GM10248 (cell line): ENCODE measurements around the gene GRAMD2B.
"Not testable (repeated sequence)": the region's sequence is repeated elsewhere in the genome, so short reads cannot be mapped to it uniquely, and the experiment has no call there.

Experiments
- CTCF ChIA-PET: fragments of 300-600 bp; sonication (Branson Sonifier 250); formaldehyde crosslinking; extraction: SDS; loops from one replicate; lab custom pipeline; 2021; ENCODE audit warnings: antibody characterized with exemption; lab: Yijun Ruan, JAX
- POLR2A ChIA-PET: fragments of 350-650 bp; sonication (Branson Sonifier 250); formaldehyde crosslinking; extraction: SDS; loops from one replicate; lab custom pipeline; 2020; ENCODE audit warnings: antibody characterized with exemption; lab: Yijun Ruan, JAX
- DNase-seq: peaks from one replicate; pipeline ENCODE4 v3.0.0; 2012; ENCODE audit errors: extremely low spot score
- TF ChIP-seq, protein P1 (sequence below): IDR thresholded peaks from 2 replicates; pipeline ENCODE4 v1.5.1; 2012; ENCODE audit warnings: mild to moderate bottlenecking, low read depth; ENCODE audit errors: extremely low read depth, missing control alignments, control extremely low read depth

GRAMD2B gene

DNA sequence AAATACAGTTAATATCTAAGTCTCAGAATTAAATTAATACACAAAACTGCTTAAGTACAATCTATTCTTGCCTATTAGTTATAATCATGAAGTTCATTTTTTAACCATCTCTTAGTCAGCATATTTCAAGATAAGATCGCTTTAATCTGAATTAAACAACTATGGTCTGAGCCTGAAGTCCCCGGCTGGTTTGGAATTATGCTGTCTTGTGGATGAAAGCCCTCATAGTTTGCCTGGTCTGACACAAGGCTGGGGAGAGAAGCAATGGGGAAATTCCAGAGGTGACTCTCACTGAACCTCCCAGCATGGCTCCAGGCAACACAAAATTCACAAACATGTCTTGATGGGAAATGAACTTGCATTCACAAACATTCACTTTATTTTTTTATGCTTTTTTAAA lies 28.0 kb upstream of the GRAMD2B start:
- POLR2A ChIA-PET = no interaction called here
- CTCF ChIA-PET = no interaction called here
- TF ChIP-seq, protein P1, sequence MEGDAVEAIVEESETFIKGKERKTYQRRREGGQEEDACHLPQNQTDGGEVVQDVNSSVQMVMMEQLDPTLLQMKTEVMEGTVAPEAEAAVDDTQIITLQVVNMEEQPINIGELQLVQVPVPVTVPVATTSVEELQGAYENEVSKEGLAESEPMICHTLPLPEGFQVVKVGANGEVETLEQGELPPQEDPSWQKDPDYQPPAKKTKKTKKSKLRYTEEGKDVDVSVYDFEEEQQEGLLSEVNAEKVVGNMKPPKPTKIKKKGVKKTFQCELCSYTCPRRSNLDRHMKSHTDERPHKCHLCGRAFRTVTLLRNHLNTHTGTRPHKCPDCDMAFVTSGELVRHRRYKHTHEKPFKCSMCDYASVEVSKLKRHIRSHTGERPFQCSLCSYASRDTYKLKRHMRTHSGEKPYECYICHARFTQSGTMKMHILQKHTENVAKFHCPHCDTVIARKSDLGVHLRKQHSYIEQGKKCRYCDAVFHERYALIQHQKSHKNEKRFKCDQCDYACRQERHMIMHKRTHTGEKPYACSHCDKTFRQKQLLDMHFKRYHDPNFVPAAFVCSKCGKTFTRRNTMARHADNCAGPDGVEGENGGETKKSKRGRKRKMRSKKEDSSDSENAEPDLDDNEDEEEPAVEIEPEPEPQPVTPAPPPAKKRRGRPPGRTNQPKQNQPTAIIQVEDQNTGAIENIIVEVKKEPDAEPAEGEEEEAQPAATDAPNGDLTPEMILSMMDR = no peak
- DNase-seq = no peak

DNA sequence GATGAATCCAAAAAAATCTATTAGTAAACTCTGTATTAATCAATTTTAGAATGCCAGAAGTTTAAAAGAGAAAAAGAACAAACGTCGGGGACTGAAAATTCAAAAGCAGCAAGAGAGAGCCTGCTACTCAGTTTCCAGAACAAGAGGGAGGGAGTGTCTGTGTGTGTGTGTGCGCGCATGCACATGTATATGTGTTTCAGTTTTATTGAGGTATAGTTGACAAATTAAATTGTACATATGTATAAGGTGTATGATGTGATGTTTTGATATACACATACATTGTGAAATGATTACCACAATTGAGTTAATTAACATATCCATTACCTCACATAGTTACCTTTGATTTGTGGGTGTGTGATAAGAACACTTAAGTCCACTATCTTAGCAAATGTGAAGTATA lies 27.6 kb upstream of the GRAMD2B start:
- no peak for DNase-seq
- POLR2A ChIA-PET = no interaction called here
- CTCF ChIA-PET = no interaction called here
- TF ChIP-seq, protein P1 = no peak

DNA sequence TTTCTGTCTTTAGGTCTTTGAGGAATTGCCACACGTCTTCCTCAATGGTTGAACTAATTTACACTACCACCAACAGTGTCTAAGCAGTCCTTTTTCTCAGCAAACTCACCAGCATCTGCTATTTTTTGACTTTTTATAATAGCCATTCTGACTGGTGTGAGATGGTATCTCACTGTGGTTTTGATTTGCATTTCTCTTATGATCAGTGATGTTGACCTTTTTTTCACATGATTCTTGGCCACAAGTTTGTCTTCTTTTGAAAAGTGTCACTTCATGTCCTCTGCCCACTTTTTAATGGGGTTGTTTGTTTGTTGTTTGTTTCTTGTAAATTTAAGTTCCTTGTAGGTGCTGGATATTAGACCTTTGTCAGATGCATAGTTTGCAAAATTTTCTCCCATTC lies 26.5 kb upstream of the GRAMD2B start:
- DNase-seq, POLR2A ChIA-PET: not testable (repeated sequence)
- CTCF ChIA-PET = interaction anchor here (1.1 kb wide), 1 partner anchor 15 kb away, joined by 3 read pairs; no protein-coding TSS in a partner anchor

DNA sequence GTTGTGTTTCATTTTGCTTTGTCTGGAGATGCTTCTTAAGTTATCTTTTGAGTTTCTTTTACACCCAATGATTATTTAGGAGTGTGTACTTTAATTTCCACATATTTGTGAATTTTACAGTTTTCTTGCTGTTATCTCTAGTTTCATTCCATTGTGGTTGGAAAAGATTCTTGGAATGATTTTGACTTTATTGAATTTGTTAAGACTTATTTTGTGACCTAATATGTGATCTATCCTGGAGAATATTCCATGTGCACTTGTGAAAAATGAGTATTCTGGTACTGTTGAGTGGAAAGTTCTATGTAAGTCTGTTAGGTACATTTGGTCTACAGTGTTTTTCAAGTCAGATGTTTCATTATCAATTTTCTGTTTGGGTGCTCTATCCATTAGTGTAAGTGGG lies 24.4 kb upstream of the GRAMD2B start:
- POLR2A ChIA-PET = no interaction called here
- TF ChIP-seq, protein P1 = no peak
- DNase-seq = no peak
- CTCF ChIA-PET = no interaction called here

DNA sequence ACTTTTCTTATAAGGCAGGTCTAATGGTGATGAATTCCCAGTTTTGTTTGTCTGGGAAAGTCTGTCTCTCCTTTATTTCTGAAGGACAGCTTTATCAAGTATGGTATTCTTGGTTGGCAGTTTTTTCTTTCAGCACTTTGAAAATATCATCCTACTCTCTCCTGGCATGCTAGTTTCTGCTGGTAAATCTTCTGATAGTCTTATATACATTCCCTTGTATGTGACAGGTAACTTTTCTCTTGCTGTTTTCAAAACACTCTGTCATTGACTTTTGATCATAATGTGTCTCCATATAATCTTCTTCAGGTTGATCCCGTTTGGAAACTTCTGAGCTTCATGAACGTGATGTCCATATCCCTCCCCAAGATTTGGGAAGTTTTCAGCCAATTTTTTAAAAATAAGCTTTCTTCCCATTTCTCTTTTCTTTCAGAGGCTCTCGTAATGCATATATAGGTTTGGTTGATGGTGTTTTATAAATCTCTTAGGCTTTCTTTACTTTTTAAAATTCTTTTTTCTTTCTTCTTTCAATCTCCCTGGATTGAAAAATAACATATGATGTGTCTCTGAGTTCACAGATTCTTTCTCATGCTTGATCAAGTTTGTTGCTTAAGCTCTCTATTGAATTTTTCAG lies 22.5 kb upstream of the GRAMD2B start:
- CTCF ChIA-PET = interaction anchor here (0.9 to 2.1 kb wide), 5 partner anchors 9 to 140 kb away, joined by 3 to 9 read pairs (median 5); no protein-coding TSS in a partner anchor

DNA sequence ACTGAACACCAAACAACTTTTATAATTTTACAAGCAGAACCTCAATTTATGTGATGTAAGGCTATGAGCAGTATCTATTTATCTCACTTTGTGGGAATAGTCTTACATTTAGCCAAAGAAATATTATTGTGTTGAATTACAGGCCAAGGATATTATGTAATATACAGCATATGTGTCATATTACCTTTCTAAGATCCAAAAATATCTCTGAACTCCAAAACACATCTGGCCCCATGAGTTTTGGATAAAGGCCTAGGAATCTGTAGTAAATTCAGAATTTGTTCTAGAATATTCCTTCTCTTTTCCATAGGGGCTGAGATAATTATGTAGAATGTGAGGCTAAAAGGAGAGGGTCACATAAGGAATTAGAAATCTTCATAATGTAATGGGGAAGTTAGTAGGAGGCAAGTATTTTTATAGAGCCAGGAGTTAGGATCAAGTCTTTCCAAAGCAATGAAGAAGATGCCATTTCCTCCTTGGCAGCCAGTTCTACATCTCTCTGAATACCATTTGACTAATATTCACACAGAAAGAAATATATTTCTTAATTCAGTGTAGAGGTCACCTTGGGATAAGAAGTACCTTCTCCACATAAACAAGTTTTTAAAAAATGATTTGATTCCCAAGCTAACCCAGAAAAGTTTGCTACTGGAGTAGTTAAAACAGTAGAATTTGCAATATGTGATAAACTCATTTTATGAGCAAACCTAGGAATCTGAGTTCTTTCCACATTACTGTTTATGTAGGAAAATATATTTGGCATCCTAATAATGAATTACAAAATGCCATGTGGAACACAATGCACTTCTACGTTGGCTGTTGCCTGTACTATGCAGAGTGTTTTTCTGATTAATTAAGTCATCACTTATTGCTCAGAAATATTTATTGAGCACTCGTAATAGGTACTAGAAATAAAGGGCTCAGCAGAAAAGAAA lies 20.3 kb upstream of the GRAMD2B start:
- no peak for DNase-seq
- TF ChIP-seq, protein P1 = no peak
- CTCF ChIA-PET = interaction anchor here (1.0 kb wide), 1 partner anchor 34 kb away, joined by 3 read pairs; no protein-coding TSS in a partner anchor
- POLR2A ChIA-PET = no interaction called here

More for the DNA sequence above, 22.5 kb upstream of the GRAMD2B start:
- TF ChIP-seq, protein P1 = no peak
- POLR2A ChIA-PET = no interaction called here
- no peak for DNase-seq

DNA sequence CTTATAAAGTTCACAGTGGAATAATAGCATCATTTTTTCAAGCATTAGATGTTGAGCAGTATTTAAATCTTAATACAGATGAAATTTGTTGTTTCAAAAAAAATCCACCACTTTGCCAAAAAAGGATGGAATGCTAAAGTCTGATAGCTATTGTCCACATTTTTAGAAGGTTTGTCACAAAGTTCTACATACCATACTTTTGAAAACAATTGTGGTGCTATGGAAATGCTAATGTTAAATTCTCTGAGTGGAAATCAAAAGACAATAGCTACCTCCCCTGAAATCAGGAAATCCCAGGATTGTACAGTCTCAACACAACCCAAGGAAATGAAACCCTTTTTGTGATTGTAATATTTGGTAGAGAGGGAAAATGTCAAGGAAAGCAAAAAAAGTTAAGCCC lies 19.3 kb upstream of the GRAMD2B start:
- ChIA-PET CTCF (no interaction called here), POLR2A (no interaction called here)
- no peak for DNase-seq
- TF ChIP-seq, protein P1 = no peak
